ENCODE data around the gene AQP10.
"Not testable (repeated sequence)": the region's sequence is repeated elsewhere in the genome, so short reads cannot be mapped to it uniquely, and the experiment has no call there.

The AQP10 gene

GRCh38 chr1:154324241-154324640, 3.3 kb downstream of the AQP10 start:
- no peak for DNase-seq (ENCODE audit: low read depth in 2 of 2)

- DNase-seq (ENCODE audit: low read depth in 2 of 2) = peak; percentile 73 to 75
Measured at GRCh38 chr1:154324669-154325582, 4.0 kb downstream of the AQP10 start, which contains the start of gene ATP8B2. ATP8B2 (plus strand) TSS chr1:154325525; CDS start chr1:154328142, 2,617 bp downstream.

- no peak for DNase-seq (ENCODE audit: low read depth in 2 of 2)
Measured at GRCh38 chr1:154325583-154326545, 5.0 kb downstream of the AQP10 start.

- DNase-seq (ENCODE audit: low read depth in 2 of 2) = no peak
Measured at GRCh38 chr1:154326546-154327465, 5.9 kb downstream of the AQP10 start.

- no peak for DNase-seq (ENCODE audit: low read depth in 2 of 2)
Measured at GRCh38 chr1:154327466-154328317, 6.8 kb downstream of the AQP10 start.

- DNase-seq (ENCODE audit: low read depth in 2 of 2) = peak; percentile 83 to 84
Measured at GRCh38 chr1:154328318-154329151, 7.6 kb downstream of the AQP10 start.

GRCh38 chr1:154329152-154329521, 8.2 kb downstream of the AQP10 start:
- DNase-seq (ENCODE audit: low read depth in 2 of 2) = no peak

- no peak for DNase-seq (ENCODE audit: low read depth in 2 of 2)
Measured at GRCh38 chr1:154329551-154330131, 8.7 kb downstream of the AQP10 start.

- DNase-seq (ENCODE audit: low read depth in 2 of 2) = no peak
Measured at GRCh38 chr1:154330669-154331068, 9.8 kb downstream of the AQP10 start.

GRCh38 chr1:154334079-154335024, 13.5 kb downstream of the AQP10 start:
- no peak for DNase-seq (ENCODE audit: low read depth in 2 of 2)

- DNase-seq (ENCODE audit: low read depth in 2 of 2) = peak; percentile 84 to 85
Measured at GRCh38 chr1:154335025-154335714, 14.3 kb downstream of the AQP10 start.

GRCh38 chr1:154337253-154337894, 16.5 kb downstream of the AQP10 start:
- DNase-seq (ENCODE audit: low read depth in 2 of 2) = no peak

GRCh38 chr1:154338875-154339274, 18.0 kb downstream of the AQP10 start:
- no peak for DNase-seq (ENCODE audit: low read depth in 2 of 2)

GRCh38 chr1:154341366-154341765, 20.5 kb downstream of the AQP10 start:
- DNase-seq (ENCODE audit: low read depth in 2 of 2) = not testable (repeated sequence)

- DNase-seq (ENCODE audit: low read depth in 2 of 2) = no peak
Measured at GRCh38 chr1:154342132-154342531, 21.2 kb downstream of the AQP10 start.

GRCh38 chr1:154342836-154343472, 22.1 kb downstream of the AQP10 start:
- peak; percentile 60 to 68 for DNase-seq (ENCODE audit: low read depth in 2 of 2)
